Hippocampal formation (tissue), 2 donors: ENCODE results near the gene BEST2.
"Not testable (repeated sequence)": the region's sequence is repeated elsewhere in the genome, so short reads cannot be mapped to it uniquely, and the experiment has no call there.

Experiments used
- DNase-seq, 2 donors: peaks; one replicate each; lab custom pipeline; 2025; lab: John Stamatoyannopoulos, UW

BEST2 gene

GRCh38 chr19:12787458-12787857 lies 35.9 kb downstream of the BEST2 start:
- no peak for DNase-seq

- DNase-seq: no peak
Measured at GRCh38 chr19:12788042-12788681, 36.6 kb downstream of the BEST2 start.

- peak in 1 of 2 donors; percentile 52 for DNase-seq
Measured at GRCh38 chr19:12788682-12789097, 37.1 kb downstream of the BEST2 start.

GRCh38 chr19:12789098-12789903 lies 37.7 kb downstream of the BEST2 start:
- DNase-seq: peak in 1 of 2 donors; percentile 12

GRCh38 chr19:12789904-12790619 lies 38.5 kb downstream of the BEST2 start:
- peak; percentile 89 to 94 for DNase-seq

- DNase-seq: peak; percentile 42 to 44
Measured at GRCh38 chr19:12790628-12791344, 39.2 kb downstream of the BEST2 start.

GRCh38 chr19:12791345-12792050 lies 39.9 kb downstream of the BEST2 start, which contains the start of gene JUNB:
Gene JUNB, plus strand, starts transcription at chr19:12791486. Its CDS starts 286 bp downstream, at chr19:12791772.
- peak; percentile 95 to 98 for DNase-seq

- peak; percentile 29 to 46 for DNase-seq
Measured at GRCh38 chr19:12792051-12792852, 40.7 kb downstream of the BEST2 start.

- no peak for DNase-seq
Measured at GRCh38 chr19:12792853-12793289, 41.3 kb downstream of the BEST2 start.

- DNase-seq: peak; percentile 80 to 89
Measured at GRCh38 chr19:12793290-12794195, 42.0 kb downstream of the BEST2 start.

- no peak for DNase-seq
Measured at GRCh38 chr19:12794196-12794941, 42.8 kb downstream of the BEST2 start.

- no peak for DNase-seq
Measured at GRCh38 chr19:12794971-12795381, 43.4 kb downstream of the BEST2 start.

- peak; percentile 60 to 68 for DNase-seq
Measured at GRCh38 chr19:12796146-12797071, 44.8 kb downstream of the BEST2 start.

GRCh38 chr19:12797141-12797587 lies 45.6 kb downstream of the BEST2 start:
- no peak for DNase-seq

GRCh38 chr19:12797607-12798006 lies 46.0 kb downstream of the BEST2 start:
- DNase-seq: not testable (repeated sequence)

GRCh38 chr19:12799742-12800465 lies 48.3 kb downstream of the BEST2 start:
- no peak for DNase-seq

- no peak for DNase-seq
Measured at GRCh38 chr19:12800466-12800770, 48.8 kb downstream of the BEST2 start.
